ENCODE measurements around the gene ZNF343.

ZNF343 gene

DNA sequence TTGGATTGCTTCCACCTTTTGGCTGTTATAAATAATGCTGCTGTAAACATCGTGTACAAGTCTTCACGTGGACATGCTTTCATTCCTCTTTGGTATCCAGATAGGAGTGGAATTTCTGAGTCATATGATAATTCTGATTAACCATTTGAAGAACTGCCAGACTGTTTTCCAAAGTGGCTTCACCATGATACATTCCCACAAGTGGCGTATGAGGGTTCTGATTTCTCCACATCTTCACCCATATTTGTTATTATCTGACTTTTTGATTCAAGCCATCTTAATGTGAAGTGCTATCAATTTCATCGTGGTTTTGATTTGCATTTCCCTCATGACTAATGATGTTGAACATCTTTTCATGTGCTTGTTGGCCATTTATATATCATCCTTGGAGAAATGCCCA, 35.2 kb downstream of the ZNF343 start:
- no peak for DNase-seq (ENCODE audit: low read depth, low spot score)

DNA sequence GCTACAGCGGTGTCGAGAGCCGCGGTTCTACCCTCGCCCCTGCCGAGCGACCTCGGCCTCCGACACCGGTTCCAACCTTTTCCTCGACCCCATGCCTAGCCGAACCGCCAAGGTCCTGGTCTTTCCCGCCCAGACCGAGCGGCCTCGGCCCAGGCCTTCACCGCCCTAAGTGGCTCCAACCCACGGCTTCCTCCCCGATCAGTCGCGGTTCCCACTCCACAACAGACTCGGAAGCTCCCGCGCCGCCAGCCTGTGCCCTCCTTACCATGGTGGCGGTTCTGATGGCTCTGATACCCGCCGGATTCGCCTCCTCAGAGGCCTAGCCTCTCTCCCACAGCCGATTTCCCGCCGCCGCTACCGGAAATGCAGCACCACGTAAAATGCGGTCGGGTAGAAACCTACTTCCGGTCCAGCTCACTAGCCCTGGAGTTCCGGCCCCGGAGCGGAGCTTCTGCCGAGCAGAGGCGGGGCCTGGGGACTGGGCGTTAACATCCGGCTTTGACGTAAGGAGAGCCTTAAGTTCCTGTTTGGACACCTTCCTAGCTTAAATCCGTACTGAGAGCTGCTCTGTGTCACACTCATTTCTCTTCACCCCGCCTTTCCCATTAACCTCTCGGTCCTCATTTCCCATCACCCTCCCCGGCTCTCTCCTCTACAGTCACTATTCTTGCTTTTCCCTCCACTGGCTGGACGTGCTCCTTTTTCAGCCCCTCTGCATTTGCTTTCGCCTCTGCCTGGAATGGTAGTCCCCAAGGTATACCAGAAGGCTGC, 38.1 kb downstream of the ZNF343 start, which contains the start of gene SNRPB:
Gene SNRPB (minus strand): TSS at position 367 of the 771 bp plus-strand sequence. CDS start 99 bp downstream, at position 268.
- DNase-seq (ENCODE audit: low read depth, low spot score): peak; percentile 91

DNA sequence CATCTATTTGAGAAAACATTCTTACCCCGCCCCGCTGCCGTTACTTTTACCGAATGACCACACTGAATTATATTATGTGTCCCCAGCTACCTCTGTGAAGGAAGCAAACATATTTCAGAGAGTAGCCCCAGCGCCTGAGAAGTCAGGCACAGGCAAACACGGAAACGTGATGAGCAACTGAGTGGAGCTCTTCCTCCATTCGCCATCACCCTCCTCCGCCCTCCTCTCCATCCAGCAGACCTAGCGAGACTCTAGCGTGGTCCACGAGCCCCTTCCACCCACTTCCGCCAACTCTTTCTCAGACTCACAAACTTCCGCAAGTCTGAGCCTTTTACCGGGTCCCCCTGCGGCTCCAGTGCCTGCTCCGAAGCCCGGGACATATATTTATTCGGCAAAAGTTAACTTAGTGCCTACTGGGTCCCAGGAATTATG, 38.7 kb downstream of the ZNF343 start:
- peak; percentile 28 for DNase-seq (ENCODE audit: low read depth, low spot score)

DNA sequence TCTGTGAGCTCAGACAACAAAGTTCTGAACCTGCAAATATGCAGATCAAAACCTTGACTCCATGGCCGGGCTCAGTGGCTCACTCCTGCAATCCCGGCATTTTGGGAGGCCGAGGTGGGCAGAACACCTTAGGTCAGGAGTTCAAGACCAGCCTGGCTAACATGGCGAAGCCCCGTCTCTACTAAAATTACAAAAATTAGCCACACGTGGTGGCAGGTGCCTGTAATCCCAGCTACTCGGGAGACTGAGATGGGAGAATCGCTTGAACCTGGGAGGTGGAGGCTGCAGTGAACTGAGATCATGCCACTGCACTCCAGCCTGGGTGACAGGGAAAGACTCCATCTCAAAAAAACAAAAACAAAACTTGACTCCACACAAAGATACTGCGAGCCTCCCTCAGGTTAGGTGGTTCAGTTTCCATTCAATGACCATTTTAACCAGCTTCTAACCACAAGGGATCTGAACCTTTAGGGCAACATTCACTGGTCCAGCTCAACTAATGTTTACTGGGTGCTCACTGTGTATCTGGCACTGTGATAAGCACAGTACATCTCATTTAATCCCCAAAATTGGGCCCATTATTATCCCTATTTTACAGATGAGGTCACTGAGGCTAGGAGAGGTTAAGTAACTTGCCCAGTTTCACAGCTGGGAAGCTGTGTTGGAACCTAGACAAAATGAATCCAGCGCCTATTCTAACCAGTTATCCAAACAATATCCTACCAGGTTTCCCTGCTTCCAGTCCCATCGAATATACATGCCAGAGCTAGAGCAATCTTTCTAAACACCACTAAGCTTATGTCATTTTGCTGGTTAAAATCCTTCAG, 39.9 kb downstream of the ZNF343 start:
- no peak for DNase-seq (ENCODE audit: low read depth, low spot score)

DNA sequence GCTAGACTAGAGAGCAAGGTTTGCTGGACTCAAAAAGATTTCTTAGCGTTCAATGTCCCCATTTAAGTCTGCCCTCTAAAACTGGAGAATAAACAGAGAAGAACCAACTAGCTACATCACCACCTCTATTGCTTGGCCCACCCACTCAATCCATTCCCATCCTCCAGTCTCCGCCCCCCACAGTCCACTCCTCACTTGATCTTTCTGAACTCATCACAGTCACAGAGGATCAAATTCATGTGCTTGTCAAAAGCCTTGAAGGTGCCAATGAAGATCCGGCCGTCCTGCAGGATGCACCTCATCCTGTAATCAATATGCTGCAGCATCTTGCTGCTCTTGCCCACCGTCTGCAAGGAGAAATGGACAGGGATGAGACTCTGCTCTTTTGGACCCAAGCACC, 41.3 kb downstream of the ZNF343 start:
- no peak for DNase-seq (ENCODE audit: low read depth, low spot score)

DNA sequence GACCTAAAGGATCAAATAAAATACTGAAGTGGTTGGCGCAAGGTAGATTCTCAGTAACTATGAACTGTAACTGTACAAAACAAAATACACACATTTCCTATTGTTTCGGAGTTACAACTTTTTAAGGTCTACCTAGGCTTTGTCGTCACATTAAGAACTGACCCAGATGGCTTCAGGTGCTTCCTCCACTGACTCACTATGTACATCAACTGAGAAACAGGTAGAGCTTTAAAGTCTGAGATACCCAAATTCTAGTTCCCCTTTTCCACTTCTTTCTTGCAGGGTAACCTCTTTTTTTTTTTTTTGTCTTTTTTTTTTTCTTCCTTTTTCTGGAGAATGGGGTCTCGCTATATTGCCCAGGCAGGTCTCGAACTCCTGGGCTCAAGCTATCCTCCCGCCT, 43.6 kb downstream of the ZNF343 start:
- no peak for DNase-seq (ENCODE audit: low read depth, low spot score)

DNA sequence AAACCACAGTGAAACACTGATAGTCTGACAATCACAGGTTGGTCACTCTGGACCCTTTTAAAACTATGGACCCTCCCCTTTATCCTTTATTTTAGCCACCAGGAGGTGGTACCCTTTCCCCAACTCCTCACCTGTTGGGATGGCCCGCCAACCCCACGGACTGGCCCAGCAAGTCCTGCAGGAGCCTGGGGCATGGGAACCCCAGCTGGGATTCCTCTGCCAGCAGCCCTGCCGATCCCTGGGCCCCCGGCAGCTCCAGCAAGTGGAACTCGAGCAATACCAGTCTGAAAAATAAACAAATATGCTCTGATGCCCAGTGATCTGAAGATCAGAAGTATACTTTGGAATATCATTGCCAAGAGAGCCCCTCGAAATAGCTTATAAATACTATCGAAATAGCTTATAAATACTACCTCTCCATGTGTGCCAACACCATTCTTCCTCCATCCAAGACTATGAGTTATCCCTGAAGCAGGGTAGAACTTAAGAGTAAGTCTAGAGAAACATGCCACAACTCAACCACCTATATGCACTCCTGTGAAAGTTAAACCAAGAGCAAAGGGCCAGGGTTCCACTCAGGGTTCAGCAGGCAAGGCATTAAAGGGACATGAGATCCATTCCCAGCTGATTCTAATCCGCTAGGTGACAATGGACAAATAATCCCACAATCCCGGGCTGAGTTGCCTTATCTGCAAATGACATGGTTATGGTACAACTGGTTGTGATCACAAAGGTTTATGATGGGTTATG, 44.9 kb downstream of the ZNF343 start:
- no peak for DNase-seq (ENCODE audit: low read depth, low spot score)

DNA sequence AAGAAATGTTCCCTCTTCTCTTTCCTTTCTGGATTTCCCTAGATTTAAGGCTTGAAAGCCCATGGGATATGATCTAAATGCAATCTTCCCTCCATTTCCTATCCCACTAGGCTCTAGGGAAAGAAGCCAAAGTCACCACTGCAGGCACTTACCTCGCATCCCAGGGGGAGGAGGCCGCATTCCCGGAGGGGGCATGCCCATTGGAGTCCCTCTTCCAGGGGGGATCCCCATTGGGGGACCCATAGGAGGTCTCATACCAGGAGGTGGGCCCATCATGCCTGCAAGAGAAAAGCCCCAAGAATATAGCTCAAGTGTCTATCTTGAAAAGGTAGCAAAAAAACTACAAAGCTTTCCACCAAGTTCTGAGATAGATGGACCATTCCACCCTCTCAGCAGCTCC, 46.2 kb downstream of the ZNF343 start:
- no peak for DNase-seq (ENCODE audit: low read depth, low spot score)

DNA sequence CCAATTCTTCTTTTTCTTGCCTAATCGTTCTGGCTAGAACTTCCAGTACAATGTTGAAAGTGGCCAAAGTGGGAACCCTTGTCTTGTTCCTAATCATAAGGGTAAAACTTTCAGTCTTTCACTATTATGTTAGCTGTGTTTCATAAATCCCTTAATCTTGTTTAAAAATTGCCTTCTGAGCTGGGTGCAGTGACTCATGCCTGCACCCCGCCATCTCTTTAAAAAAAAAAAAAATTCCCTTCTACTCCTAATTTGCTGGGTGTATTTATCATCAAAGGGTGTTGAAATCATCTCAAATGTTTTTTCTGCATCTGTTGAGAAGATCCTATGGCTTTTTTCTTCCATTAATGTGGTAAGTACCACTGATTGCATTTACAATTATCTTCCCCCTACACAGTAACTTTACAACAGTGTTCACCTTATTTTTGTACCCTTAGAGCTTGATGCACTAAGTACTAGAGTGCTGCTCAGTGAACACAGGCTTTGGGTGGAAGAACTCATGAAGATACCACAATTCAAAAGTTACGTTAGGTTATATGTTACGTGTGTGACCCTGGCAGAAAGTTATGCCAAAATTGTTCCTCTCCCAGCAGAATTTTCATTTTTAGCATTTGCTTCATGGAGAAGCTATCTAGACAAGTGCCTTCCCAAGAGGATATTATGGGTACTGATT, 47.8 kb downstream of the ZNF343 start:
- no peak for DNase-seq (ENCODE audit: low read depth, low spot score)

DNA sequence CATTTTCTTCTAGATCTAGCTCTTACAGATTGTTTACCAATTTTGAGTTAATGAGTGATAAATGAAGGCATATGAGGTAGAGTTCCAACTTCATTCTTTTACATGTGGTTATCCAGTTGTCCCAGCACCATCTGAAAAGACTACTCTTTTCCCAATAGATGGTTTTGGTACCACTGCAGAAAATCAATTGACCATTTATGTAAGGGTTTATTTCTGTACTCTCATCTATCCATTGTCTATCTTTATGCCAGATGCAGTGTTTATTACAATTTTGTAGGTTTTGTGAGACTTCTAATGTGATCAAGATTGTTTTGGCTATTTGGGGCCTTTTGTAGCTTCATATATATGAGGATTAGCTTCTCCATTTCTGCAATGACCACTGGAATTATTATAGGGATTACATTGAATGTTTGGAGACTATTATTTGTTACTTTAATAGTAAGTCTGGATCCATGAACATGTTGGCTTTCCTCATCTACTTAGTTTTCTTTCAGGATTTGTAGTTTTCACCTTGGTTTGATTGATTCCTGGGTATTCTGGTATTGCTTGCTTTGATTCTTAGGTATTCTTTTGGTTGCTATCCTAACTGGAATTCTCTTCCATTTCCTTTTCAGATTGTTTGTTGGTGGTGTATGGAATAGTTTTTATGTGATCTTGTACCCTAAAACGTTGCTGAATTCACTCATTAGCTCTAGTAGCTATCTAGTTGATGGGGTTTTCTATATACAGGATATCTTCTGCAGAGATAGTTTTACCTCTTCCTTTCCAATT, 48.5 kb downstream of the ZNF343 start:
- no peak for DNase-seq (ENCODE audit: low read depth, low spot score)

DNA sequence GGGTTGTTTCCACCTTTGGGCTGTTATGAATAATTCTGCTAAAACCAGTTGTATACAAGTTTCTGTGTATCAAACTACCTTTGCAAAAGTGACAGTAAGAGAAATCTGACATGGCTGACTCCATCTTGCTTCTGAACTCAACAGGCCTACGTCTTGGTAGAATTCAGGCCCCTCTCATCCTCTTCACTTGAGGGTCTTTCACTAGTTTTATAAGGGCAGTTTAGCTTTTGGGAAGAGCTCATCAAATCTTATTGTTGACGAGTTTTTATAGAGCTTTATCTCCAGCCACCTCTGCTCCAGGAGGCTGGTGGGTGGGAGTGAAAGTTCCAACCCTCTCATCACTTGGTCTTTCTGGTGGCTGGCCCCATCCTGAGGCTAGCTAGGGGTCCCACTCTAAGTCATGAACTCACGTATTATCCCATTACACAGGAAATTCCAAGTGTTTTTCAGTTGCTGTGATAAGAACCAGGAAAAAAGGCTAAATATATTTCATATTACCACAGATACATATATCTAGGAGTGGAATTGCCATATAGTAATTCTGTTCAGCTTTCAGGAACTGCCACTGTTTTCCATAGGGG, 49.7 kb downstream of the ZNF343 start:
- no peak for DNase-seq (ENCODE audit: low read depth, low spot score)

DNA sequence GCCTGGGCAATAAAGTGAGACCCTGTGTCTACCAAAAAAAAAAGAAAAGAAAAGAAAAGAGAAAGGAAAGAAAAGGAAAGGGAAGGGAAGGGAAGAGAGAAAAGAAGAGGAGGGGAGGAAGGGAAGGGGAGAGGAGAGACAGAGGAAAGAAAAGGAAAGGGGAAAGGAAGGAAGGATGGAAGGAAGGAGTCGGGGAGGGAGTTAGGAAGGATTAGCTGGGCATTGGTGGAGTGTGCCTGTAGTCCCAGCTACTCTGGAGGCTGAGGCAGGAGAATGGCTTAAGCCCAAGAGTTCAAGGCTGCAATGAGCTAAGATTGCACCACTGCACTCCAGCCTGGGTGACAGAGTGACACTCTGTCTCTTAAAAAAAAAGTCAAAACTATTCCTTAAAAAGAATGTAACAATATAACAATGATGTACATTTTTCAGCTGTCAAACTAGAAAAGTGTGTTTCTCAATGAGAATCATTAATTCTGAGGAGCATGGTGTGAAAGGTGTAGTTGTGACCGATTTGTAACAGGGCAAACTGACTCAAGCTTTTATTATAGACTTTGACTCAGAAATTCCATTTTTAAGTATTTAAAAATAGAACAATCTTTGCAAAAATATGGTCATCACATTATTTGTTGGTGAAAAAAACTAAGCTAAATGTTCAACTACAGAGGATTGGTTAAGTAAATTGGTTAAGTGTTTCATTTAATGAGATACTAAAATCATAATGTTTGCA, 52.8 kb downstream of the ZNF343 start:
- DNase-seq (ENCODE audit: low read depth, low spot score): no peak

DNA sequence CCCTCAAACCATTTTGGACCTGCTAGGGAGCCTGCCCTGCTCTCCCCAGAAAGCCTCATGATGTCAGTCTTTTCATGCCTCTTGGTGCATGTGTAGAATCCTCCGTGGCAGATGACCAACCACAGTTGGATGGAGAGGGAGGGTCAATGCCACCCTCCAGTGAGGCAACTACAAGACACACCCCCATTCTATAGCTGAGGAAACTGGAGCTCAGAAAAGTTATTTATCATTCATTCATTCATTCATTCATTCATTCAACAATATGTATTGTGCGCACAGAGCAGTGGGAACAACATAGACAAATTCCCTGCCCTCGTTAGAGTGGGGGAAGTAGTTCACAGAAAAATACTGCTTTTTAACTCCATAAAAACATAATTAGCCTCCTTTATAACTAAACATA, 54.9 kb downstream of the ZNF343 start:
- no peak for DNase-seq (ENCODE audit: low read depth, low spot score)

DNA sequence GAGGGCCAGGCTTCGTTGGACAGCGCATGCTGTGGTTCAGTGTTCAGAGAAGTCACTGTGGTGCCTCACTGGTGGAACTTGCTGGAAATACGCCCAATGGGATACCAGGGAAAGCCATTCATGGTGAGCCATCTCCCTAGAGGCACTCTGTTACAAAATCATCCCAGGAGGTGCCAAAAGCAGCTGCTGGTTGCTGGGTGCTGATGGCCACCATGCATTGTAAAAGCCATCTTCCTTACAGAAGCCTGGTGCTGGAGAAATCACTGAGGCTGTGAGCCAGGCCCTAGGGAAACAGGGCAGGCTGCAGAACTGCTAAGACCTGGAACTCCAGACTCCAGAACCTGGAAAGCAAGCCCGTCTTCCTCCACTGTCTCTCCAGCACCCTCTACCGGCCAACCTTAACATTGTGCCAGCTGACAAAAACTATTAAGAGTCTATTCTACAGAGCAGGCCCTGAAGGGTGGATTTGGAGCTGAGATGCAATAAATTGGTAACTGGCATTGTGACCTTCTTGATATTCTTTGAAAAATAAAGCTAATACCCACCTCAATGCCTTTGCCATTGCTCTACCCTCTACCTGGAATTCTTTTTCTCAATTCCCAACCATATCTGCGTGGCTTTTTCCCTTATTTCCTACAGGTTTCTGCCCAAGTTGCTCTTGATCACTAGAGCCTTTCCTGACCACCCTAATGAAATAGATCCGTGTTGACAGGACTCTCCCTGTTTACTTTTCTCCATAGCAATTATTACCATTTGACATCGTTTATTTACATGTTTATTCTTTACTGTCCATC, 56.6 kb downstream of the ZNF343 start:
- DNase-seq (ENCODE audit: low read depth, low spot score): peak; percentile 19

DNA sequence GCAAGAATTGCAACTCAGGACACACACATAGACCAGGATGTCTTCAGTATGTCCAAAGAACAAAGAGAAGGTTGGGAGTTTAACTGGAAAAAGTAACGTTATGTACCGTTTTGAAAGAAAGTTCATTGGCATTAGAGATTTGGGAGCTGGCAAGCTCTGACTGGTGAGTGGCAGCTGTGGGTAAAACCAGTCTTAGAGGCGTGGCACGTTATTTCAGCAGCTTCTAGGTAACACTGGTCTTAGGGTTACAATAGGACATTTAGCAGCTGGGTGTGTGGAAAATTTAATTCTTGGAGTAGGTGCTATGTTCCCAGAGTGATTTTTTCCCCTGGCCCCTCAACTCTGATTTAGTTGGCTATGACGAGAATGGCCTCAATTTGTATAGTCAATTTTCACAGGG, 57.3 kb downstream of the ZNF343 start:
- no peak for DNase-seq (ENCODE audit: low read depth, low spot score)

DNA sequence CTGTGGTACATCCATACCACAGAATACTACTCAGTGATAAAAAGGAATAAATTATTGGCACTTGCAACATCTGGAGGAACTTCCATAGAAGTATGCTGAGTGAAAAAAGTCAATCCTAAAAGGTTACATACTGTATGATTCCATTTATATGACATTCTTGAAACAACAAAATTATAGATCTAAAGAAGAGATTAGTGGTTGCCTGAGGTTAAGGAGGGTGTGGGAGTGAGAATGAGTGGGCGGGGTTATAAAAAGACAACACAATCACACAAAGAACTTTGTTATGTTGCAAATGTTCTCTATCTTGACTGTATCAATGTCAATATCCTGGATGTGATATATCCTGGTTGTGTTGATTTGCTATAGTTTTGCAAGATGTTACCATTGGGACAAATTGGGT, 59.3 kb downstream of the ZNF343 start:
- no peak for DNase-seq (ENCODE audit: low read depth, low spot score)

DNA sequence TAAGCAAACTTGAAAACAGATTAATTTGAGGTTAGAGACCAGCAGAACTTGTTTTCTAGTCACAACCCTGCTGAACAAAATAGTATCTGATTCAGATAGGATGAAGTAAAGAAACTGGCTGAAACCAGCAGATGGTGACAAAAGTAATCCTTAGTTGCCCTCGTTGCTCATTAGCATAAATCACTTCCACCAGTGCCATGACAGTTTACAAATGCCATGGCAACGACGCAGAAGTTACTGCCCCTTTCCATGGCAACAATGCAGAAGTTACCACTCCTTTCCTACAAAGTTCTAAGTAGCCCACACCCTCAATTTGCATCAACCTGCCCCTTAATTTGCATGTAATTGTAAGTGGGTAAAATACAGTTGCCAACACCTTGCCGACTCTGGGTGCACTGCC, 61.9 kb downstream of the ZNF343 start:
- no peak for DNase-seq (ENCODE audit: low read depth, low spot score)
